Measurements from ENCODE around the gene XIAP.

- no peak for TF ChIP-seq CTCF (IDR thresholded peaks at IDR 0.05)
- no peak for TF ChIP-seq ZFX (IDR thresholded peaks at IDR 0.05; ENCODE audit: borderline replicate concordance)
Measured at GRCh38 chrX:123873956-123874355, 14.1 kb downstream of the XIAP start.

Measured in 22Rv1 (cell line).